HG03439 (cell line): ENCODE data around the gene OIP5.
"Not testable (repeated sequence)": the region's sequence is repeated elsewhere in the genome, so short reads cannot be mapped to it uniquely, and the experiment has no call there.

Experiments
- ATAC-seq: cut with Tn5 transposase; IDR thresholded peaks from one replicate; pipeline ENCODE4 v1.9.1; 2021; ENCODE audit warnings: mild to moderate bottlenecking, moderate library complexity; ENCODE audit not compliant: unreplicated experiment

The OIP5 gene

GRCh38 chr15:41260924-41261323, 71.5 kb downstream of the OIP5 start:
- ATAC-seq, result not testable (repeated sequence)

- no peak for ATAC-seq
Measured at GRCh38 chr15:41259546-41260189, 72.7 kb downstream of the OIP5 start.
